Smooth muscle cell (in vitro differentiated cells): Measurements from ENCODE around the gene CELF2. TPM values are rescaled to one million over a fixed set of nuclear protein-coding genes. Genes with fewer than 3 reads are reported as not detected.

Source experiments
- DNase-seq: peaks from one replicate; lab custom pipeline; 2025; ENCODE audit not compliant: unreplicated experiment; lab: John Stamatoyannopoulos, UW
- H2AFZ ChIP-seq: fragments of 200-600 bp; sonication (generic); 2 replicates; pipeline ENCODE4 v1.6.0; 2016; ENCODE audit warnings: antibody characterized with exemption, low read depth, mild to moderate bottlenecking
- H3F3A ChIP-seq: fragments of 200-600 bp; sonication (generic); 2 replicates; pipeline ENCODE4 v1.6.0; 2017; ENCODE audit warnings: antibody characterized with exemption, low read depth
- H3K27ac ChIP-seq: fragments of 200-600 bp; sonication (generic); 2 replicates; pipeline ENCODE4 v1.5.1; 2016; ENCODE audit warnings: low read depth, mild to moderate bottlenecking
- H3K27me3 ChIP-seq: fragments of 200-600 bp; sonication (generic); 2 replicates; pipeline ENCODE4 v1.6.1; 2016; ENCODE audit warnings: low read depth, mild to moderate bottlenecking
- H3K36me3 ChIP-seq: fragments of 200-600 bp; sonication (generic); 2 replicates; pipeline ENCODE4 v1.5.1; 2016; ENCODE audit warnings: low read depth
- H3K4me1 ChIP-seq: fragments of 200-600 bp; sonication (generic); 2 replicates; pipeline ENCODE4 v1.5.1; 2016; ENCODE audit warnings: low read depth
- H3K4me2 ChIP-seq: fragments of 200-600 bp; sonication (generic); 2 replicates; pipeline ENCODE4 v1.6.0; 2016; ENCODE audit warnings: mild to moderate bottlenecking
- H3K4me3 ChIP-seq: fragments of 200-600 bp; sonication (generic); 2 replicates; pipeline ENCODE4 v1.5.1; 2016; ENCODE audit warnings: mild to moderate bottlenecking
- H3K79me2 ChIP-seq: fragments of 200-600 bp; sonication (generic); 2 replicates; pipeline ENCODE4 v1.6.0; 2016; ENCODE audit warnings: low read depth, mild to moderate bottlenecking
- H3K9ac ChIP-seq: fragments of 200-600 bp; sonication (generic); 2 replicates; pipeline ENCODE4 v1.6.0; 2016; ENCODE audit warnings: low read depth
- H3K9me3 ChIP-seq: fragments of 200-600 bp; sonication (generic); replicated peaks from 2 replicates; pipeline ENCODE4 v1.5.1; 2016; ENCODE audit warnings: low read depth
- H4K20me1 ChIP-seq: fragments of 200-600 bp; sonication (generic); 2 replicates; pipeline ENCODE4 v1.6.0; 2016; ENCODE audit warnings: low read depth
- WGBS: methylation state at CpG from one replicate; pipeline ENCODE4 v1.1.7; 2016; ENCODE audit warnings: low lambda C conversion rate; 5-methylcytosine and 5-hydroxymethylcytosine counted together
- polyA plus RNA-seq: library from polyadenylated mRNA; unstranded; fragments of >200 nt; fragmentation: Nextera tagmentation; extraction: Ambion mirVana; gene quantifications from 2 replicates; pipeline ENCODE4 v1.2.1, GENCODE V29; 2016
- total RNA-seq: library from RNA; depleted of rRNA; stranded (reverse); fragments of >200 nt; gene quantifications from 2 replicates; pipeline ENCODE4 v1.2.3, GENCODE V29; 2014
- TF ChIP-seq, protein P1 (sequence below): fragments of 200-600 bp; sonication (generic); IDR thresholded peaks from 2 replicates; pipeline ENCODE4 v1.5.1; 2017; ENCODE audit warnings: borderline replicate concordance, mild to moderate bottlenecking, antibody characterized with exemption; ENCODE audit not compliant: insufficient read depth, poor library complexity, severe bottlenecking

CELF2 gene
- total and polyA plus RNA-seq, 2 experiments from 2014 or later: 3.0 to 4.7 TPM

DNA sequence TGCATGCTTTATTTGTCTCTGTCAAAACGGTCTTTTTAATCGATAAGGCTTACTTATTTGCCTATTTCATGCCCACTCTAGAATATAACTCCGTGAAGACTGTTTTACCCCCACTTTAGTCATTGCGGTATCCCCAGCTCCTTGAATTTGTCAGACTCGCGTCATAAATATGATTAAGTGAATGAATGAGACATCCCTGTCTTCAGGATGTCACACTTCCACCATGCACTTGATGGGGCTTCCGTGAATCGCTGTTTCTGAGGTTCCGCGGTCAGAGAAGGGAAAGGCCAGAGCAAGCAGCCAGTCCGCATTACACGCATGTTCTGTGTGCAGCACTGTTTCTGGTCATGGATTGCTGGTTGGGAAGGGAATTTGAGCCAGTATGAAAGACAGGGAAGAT, 138.8 kb downstream of the CELF2 start:
- Histone ChIP-seq H3K4me2 (no peak overlapping the region), H3K36me3 (no peaks in the 10 kb centered on the region), H3K27ac (no peak overlapping the region), H3K27me3 (peaks cover 31% of the 10 kb centered on the region), H3K79me2 (no peaks in the 10 kb centered on the region), H3F3A (no peaks in the 10 kb centered on the region), H4K20me1 (no peaks in the 10 kb centered on the region), H3K4me1 (peaks cover 12% of the 10 kb centered on the region), H3K9ac (no peak overlapping the region), H3K4me3 (no peak overlapping the region), H2AFZ (no peak overlapping the region), H3K9me3 (no peaks in the 10 kb centered on the region)
- DNase-seq: no peak
- TF ChIP-seq, protein P1, sequence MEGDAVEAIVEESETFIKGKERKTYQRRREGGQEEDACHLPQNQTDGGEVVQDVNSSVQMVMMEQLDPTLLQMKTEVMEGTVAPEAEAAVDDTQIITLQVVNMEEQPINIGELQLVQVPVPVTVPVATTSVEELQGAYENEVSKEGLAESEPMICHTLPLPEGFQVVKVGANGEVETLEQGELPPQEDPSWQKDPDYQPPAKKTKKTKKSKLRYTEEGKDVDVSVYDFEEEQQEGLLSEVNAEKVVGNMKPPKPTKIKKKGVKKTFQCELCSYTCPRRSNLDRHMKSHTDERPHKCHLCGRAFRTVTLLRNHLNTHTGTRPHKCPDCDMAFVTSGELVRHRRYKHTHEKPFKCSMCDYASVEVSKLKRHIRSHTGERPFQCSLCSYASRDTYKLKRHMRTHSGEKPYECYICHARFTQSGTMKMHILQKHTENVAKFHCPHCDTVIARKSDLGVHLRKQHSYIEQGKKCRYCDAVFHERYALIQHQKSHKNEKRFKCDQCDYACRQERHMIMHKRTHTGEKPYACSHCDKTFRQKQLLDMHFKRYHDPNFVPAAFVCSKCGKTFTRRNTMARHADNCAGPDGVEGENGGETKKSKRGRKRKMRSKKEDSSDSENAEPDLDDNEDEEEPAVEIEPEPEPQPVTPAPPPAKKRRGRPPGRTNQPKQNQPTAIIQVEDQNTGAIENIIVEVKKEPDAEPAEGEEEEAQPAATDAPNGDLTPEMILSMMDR: no peak
- 97% methylated on average over 12 of the region's 12 CpGs for WGBS

DNA sequence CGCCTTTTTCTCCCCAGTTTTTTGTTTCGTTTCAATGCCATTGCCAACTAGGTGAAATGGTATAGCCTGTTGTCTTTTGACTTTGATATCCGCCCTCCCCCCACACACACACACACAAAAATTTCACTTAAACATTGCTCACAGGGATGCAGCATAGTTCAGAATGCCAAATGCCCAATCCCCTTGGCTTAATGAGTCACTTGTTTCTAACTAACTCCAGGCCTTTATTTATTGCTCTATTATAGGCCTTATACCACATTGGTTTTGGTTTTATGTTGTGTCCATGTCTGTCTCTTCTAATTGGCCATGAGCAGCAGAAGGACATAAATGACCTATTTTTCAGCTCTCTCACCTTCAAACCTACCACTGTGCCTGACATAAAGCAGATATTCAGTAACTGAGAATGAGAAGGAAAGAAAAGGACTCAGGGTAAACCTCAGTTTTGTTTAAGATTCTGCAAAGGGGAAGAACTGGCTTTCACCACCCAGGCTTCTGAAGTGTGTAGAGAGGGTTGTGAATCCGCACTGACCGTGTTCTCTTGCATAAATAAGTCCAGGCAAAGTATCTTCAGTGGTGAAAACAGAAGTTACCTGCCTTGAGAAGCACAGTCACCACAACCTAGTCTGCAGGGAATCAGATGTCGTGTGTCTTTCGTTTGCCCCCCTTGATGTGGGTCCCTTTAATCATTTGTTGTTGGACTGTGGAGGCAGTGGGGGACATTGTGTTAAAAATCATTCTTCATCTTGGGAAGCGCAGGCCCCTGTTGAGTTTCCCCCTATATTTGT, 139.8 kb downstream of the CELF2 start:
- H3K9ac ChIP-seq: no peak overlapping the region
- H3K4me2 ChIP-seq: no peak overlapping the region
- H2AFZ ChIP-seq: no peak overlapping the region
- H3K27ac ChIP-seq: no peak overlapping the region
- H3K27me3 ChIP-seq: peaks cover 23% of the 10 kb centered on the region
- no peaks in the 10 kb centered on the region for H3F3A ChIP-seq
- no peak overlapping the region for H3K4me3 ChIP-seq
- no peaks in the 10 kb centered on the region for H3K36me3 ChIP-seq
- H3K9me3 ChIP-seq: no peaks in the 10 kb centered on the region
- no peak for DNase-seq
- no peaks in the 10 kb centered on the region for H4K20me1 ChIP-seq
- TF ChIP-seq, protein P1: no peak
- no peaks in the 10 kb centered on the region for H3K79me2 ChIP-seq
- 96% methylated on average over 8 of the region's 8 CpGs for WGBS
- H3K4me1 ChIP-seq: peaks cover 12% of the 10 kb centered on the region

DNA sequence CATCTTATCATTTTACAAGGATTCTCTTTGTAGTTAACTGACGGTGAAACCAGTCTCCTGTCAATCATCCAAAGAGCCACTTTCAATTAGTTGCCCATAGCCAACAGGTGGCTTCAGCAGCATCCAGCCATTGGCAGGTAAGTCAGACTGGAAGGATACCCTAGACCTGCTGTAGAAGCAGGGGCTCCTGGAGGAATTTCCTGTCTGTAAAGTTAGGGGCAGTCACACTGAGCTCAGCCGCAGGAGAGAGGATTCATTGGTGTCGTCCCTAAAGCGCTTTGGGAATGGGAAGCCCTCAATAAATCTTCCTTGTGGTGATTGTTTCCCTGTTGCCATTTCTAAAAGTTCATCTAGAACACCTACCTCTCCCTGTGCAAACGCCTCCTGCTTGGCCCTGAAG, 140.4 kb downstream of the CELF2 start:
- Histone ChIP-seq H3K4me1 (peaks cover 12% of the 10 kb centered on the region), H3K27me3 (peaks cover 28% of the 10 kb centered on the region), H3K79me2 (no peaks in the 10 kb centered on the region), H3K36me3 (no peaks in the 10 kb centered on the region), H3F3A (no peaks in the 10 kb centered on the region), H3K9ac (no peak overlapping the region), H2AFZ (no peak overlapping the region), H4K20me1 (no peaks in the 10 kb centered on the region), H3K4me2 (no peak overlapping the region), H3K9me3 (no peaks in the 10 kb centered on the region), H3K4me3 (no peak overlapping the region), H3K27ac (no peak overlapping the region)
- TF ChIP-seq, protein P1: no peak
- no peak for DNase-seq
- WGBS: 88% methylated on average over 5 of the region's 5 CpGs

DNA sequence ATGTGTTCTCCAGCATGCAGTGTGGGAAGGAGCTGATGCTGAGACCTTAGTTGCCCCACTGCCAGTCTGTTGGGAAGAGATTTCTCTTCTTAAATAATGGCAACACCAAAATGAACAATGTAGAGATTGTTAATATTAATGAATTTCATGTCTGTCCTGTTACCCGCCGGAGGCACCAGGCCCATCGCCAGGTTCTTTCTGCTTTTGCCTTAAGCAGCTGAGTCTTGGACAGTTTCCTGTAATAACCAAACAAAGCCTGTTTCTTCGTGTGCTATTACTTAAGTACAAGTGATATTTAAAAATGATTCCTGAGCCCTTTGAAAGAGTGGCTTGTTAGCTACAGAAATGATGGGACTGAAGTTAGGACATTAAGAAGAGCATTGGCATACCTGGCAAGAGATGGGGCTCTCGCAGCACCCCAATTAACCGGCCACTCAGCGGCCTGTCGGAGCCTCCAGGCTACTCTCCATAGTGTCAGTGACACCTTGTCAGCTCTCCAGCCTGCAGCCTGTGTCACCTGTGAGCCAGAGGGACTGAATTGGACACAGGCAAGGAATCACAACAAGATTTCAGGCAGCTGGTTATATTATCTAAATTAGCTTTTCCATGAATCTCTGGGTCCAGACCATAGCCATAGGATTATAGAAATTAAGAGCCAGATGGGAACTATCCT, 142.0 kb downstream of the CELF2 start:
- Histone ChIP-seq H3K4me3 (no peak overlapping the region), H3K27me3 (peaks cover 35% of the 10 kb centered on the region), H3K36me3 (no peaks in the 10 kb centered on the region), H2AFZ (no peak overlapping the region), H3K9ac (no peak overlapping the region), H3K27ac (no peak overlapping the region), H3K79me2 (no peaks in the 10 kb centered on the region), H4K20me1 (no peaks in the 10 kb centered on the region), H3K4me2 (no peak overlapping the region), H3K9me3 (no peaks in the 10 kb centered on the region), H3K4me1 (peaks cover 15% of the 10 kb centered on the region), H3F3A (no peaks in the 10 kb centered on the region)
- no peak for DNase-seq
- TF ChIP-seq, protein P1: no peak
- WGBS: 89% methylated on average over 8 of the region's 8 CpGs
